Fibroblast of lung (primary cell): Measurements from ENCODE around the gene BPIFA2.

ENCODE experiments used
- CTCF ChIP-seq, 2 donors: IDR thresholded peaks in 1 of 2; conservative IDR thresholded peaks in 1 of 2; 1 replicate in 1 of 2; 2 replicates in 1 of 2; pipeline ENCODE4 v1.5.1; 2011 to 2012; ENCODE audit warnings: low read length in 2 of 2, control low read depth in 1 of 2, inconsistent platforms in 1 of 2, low read depth in 1 of 2, mild to moderate bottlenecking in 1 of 2
- EZH2 ChIP-seq: IDR thresholded peaks from 2 replicates; pipeline ENCODE4 v1.5.1; 2012; ENCODE audit warnings: low read length, control low read depth, mild to moderate bottlenecking; ENCODE audit errors: missing control alignments

GRCh38 chr20:33127422-33128097 lies 40.4 kb upstream of the BPIFA2 start:
- TF ChIP-seq CTCF (conservative IDR thresholded peaks at IDR 0.05 in 1 of 2, IDR thresholded peaks at IDR 0.05 in 1 of 2; ENCODE audit: low read depth in 1 of 2, low read length in 2 of 2): no peak
- TF ChIP-seq EZH2: no peak
